Measurements from ENCODE around the gene CTNND1.
"Not testable (repeated sequence)": the region's sequence is repeated elsewhere in the genome, so short reads cannot be mapped to it uniquely, and the experiment has no call there.

Gene CTNND1, protein sequence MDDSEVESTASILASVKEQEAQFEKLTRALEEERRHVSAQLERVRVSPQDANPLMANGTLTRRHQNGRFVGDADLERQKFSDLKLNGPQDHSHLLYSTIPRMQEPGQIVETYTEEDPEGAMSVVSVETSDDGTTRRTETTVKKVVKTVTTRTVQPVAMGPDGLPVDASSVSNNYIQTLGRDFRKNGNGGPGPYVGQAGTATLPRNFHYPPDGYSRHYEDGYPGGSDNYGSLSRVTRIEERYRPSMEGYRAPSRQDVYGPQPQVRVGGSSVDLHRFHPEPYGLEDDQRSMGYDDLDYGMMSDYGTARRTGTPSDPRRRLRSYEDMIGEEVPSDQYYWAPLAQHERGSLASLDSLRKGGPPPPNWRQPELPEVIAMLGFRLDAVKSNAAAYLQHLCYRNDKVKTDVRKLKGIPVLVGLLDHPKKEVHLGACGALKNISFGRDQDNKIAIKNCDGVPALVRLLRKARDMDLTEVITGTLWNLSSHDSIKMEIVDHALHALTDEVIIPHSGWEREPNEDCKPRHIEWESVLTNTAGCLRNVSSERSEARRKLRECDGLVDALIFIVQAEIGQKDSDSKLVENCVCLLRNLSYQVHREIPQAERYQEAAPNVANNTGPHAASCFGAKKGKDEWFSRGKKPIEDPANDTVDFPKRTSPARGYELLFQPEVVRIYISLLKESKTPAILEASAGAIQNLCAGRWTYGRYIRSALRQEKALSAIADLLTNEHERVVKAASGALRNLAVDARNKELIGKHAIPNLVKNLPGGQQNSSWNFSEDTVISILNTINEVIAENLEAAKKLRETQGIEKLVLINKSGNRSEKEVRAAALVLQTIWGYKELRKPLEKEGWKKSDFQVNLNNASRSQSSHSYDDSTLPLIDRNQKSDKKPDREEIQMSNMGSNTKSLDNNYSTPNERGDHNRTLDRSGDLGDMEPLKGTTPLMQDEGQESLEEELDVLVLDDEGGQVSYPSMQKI

GRCh38 chr11:57761301-57762234, at the start of gene CTNND1:
CTNND1 (plus strand) TSS chr11:57761802; CDS start chr11:57791479, 29,677 bp downstream.
- DNase-seq (ENCODE audit: low read depth in 2 of 3, low spot score in 1 of 3), result no peak

DNA sequence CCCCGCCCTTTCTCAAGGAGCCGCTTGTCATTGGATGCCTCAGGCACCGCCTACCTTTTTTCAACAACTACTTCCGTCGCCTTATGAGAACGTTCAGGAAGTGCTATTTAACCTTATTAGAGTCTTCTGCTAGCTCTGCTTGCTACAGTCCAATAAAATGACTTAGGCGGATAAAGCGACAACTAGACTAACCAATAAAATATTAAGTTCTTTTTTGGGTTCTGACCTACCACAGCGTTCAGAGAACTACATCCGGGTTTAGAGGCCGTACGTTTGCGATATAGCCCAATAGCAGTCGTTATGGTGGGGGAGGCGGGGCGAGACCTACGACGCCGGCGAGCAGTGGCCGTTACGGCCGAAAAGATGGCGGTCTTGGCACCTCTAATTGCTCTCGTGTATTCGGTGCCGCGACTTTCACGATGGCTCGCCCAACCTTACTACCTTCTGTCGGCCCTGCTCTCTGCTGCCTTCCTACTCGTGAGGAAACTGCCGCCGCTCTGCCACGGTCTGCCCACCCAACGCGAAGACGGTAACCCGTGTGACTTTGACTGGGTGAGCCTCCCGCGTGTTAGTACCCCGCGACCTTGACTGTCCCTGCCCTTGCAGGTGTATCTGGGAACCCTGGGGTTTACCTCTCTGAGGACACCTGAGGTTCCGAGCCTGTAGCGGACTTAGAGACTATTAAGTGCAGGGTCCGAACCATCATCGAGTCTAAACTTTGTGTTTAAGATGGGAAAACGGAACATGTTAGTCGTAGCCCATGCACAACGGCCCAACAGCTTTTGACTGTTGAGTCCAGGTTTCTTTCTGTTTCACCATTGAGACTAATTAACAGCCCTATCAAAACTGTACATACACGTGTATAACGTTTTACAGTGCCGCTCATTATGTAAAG, 49.1 kb upstream of the CTNND1 start, which contains the start of gene TMX2:
Gene TMX2 (plus strand): TSS at position 338 of the 895 bp plus-strand sequence. CDS start 26 bp downstream, at position 364.
- DNase-seq (ENCODE audit: low read depth in 2 of 3, low spot score in 1 of 3), result peak; percentile 80 to 86 (median 81)

DNA sequence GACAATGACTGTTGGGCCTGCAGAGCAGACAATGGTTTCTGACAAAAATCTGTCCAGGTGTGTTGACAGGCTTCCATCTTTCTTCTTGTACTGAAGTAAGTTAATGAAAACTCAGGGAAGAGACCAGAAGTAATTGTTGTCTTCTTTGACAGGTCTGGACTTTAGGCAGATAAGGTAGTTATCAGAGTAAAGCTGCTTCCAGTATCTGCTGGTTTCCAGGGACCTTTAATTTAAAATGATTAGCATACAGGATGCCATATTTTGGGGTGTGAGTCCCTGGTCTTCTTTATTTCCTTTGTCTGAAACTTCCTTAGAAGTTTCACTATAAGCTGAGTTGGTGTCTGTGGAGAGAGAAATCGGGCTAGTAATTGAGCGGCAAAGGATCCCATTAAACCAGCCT, 47.8 kb upstream of the CTNND1 start:
- no peak for DNase-seq (ENCODE audit: low read depth in 2 of 3, low spot score in 1 of 3)

DNA sequence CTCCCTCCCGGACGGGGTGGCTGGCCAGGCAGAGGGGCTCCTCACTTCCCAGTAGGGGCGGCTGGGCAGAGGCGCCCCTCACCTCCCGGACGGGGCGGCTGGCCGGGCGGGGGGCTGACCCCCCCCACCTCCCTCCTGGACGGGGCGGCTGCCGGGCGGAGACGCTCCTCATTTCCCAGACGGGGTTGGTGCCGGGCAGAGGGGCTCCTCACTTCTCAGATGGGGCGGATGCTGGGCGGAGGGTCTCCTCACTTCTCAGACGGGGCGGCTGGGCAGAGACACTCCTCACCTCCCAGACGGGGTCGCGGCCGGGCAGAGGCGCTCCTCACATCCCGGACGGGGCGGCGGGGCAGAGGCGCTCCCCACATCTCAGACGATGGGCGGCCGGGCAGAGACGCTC, 44.9 kb upstream of the CTNND1 start:
- not testable (repeated sequence) for DNase-seq (ENCODE audit: low read depth in 2 of 3, low spot score in 1 of 3)

DNA sequence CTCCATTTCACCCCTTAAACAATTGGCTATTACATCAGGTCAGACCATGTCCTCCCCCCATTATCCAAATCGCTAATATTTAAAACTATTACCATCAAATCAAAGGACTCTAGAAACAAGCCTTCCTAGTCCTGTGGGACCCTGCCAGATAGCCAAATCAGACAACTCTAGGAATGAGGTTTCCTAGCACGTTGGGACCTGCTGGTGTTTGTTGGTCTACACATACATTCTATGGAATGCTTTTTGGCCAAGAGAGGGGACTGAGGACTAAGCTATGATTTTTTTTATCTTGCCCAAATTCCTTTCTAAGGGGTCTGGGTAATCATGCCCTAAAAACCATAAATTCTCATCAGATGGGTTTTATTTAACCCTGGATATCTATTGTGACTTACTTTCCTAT, 34.4 kb upstream of the CTNND1 start:
- no peak for DNase-seq (ENCODE audit: low read depth in 2 of 3, low spot score in 1 of 3)

- DNase-seq (ENCODE audit: low read depth in 2 of 3, low spot score in 1 of 3), result no peak
These were observed 32.8 kb upstream of the CTNND1 start for GRCh38 chr11:57728829-57729228.

- no peak for DNase-seq (ENCODE audit: low read depth in 2 of 3, low spot score in 1 of 3)
These were observed 32.1 kb upstream of the CTNND1 start for GRCh38 chr11:57729479-57729878.

DNA sequence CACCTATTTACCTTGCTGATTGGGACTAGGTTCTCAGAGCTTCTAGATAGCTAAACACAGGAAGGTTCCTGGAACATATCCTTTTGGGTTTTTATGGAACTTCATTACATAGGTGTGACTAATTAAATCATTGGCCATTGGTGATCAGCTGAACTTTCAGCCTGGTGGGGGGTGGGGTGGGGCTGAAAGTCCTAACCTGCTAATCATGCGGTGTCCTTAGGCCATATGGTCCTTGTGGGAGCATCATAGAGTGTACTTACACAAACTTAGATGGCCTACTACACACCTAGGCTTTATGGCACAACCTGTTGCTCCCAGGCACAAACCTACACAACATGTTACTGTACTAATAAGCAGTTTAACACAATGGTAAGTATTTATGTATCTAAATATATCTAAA, 28.9 kb upstream of the CTNND1 start:
- no peak for DNase-seq (ENCODE audit: low read depth in 2 of 3, low spot score in 1 of 3)

DNA sequence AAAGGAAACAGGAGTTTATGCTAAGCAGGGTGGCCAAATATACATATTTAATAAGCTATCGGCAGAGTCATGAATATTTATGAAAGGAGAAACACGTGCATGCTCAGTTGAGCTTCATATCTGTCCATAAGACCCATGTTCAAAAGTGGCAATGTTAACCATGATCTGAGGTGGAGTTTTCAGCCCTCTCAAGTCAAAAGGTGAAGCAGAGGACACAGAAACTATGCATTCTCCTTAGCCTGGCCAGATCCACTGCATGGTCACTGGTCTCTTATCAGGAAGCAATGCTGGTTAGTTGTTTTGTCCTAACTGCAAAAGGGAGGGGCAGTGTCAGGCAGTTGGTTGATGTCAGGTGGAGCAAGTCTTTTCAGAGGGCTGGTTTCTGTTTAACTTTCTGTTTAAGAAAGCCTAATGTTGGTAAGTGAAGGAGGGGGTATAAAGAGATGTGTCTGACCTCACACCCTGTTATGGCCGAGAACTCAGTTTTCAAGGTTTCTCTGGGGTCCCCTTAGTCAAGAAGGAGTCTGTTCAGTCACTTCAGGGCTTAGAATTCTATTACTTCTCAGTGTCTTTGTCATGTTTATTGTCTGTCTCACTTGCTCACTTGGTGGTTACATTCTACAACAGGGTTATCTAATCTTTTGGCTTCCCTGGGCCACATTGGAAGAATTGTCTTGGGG, 25.8 kb upstream of the CTNND1 start:
- DNase-seq (ENCODE audit: low read depth in 2 of 3, low spot score in 1 of 3), result no peak

GRCh38 chr11:57741132-57742086, 20.2 kb upstream of the CTNND1 start, which contains the start of gene SELENOH:
SELENOH (plus strand) TSS chr11:57741491; CDS start chr11:57741596, 105 bp downstream.
- DNase-seq (ENCODE audit: low read depth in 2 of 3, low spot score in 1 of 3), result peak; percentile 94 to 97 (median 95)

DNA sequence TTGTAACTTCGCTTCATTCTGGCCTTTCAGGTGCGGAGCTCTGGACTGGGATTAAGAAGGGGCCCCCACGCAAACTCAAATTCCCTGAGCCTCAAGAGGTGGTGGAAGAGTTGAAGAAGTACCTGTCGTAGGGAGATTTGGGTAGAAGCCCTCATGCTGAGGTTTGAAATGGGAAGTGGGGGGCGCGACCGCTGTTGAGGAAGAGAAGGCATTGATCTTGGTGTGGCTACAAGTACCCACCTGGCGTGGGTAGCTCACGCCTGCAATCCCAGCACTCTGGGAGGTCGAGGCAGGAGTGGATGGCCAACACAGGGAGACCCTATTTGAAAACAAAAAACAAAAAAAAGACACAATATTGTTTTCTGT, 19.5 kb upstream of the CTNND1 start:
- DNase-seq (ENCODE audit: low read depth in 2 of 3, low spot score in 1 of 3), result no peak

DNA sequence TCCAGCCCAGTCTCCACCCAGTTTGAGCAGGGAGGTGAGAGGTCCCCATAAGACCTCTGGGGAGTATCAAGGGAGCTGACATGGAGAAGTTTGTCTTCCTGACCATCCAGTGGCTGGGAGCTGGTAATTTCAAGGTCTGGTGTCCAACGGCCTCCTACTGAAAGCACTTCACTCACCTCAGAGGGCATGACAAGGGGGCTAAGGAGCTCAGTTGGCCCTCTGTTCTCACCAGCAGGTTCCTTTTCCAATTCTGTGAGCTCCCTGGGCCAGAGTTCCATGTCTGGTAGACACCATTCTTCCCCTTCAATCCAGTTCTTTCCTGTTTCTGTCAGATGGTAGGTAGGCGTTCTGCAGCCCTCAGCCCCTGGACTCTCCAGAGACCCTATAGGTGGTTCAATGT, 17.2 kb upstream of the CTNND1 start:
- no peak for DNase-seq (ENCODE audit: low read depth in 2 of 3, low spot score in 1 of 3)

GRCh38 chr11:57745206-57745605, 16.4 kb upstream of the CTNND1 start:
- DNase-seq (ENCODE audit: low read depth in 2 of 3, low spot score in 1 of 3), result no peak

DNA sequence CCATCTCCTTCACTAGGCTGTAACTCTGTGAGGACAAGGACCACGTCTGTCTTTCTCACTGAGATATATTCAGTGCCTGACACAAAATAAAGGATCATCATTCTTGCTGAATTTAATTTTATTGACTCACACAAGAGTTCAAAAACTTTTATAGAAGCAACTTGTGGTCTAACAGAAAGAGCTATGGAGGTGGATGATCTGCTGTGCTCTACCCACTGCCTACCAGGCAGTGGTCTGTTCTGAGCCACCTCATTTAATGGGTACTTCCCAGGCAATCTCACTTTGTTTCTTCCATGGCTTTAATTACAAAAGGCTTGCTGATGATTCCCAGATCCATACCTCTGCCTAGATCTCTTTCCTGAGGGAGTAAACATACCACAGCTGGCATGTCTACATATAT, 14.7 kb upstream of the CTNND1 start:
- no peak for DNase-seq (ENCODE audit: low read depth in 2 of 3, low spot score in 1 of 3)

- no peak for DNase-seq (ENCODE audit: low read depth in 2 of 3, low spot score in 1 of 3)
These were observed 10.4 kb upstream of the CTNND1 start for GRCh38 chr11:57751176-57751575.

- no peak for DNase-seq (ENCODE audit: low read depth in 2 of 3, low spot score in 1 of 3)
These were observed 9.8 kb upstream of the CTNND1 start, which contains the start of gene BTBD18 for GRCh38 chr11:57751676-57752253. BTBD18 (minus strand) TSS chr11:57751819; CDS start chr11:57751188, 631 bp downstream.

GRCh38 chr11:57752954-57753353, 8.6 kb upstream of the CTNND1 start:
- DNase-seq (ENCODE audit: low read depth in 2 of 3, low spot score in 1 of 3), result no peak
